Activated T-cell treated with anti-CD3 and anti-CD28 coated beads, Interleukin-2, amount 50 U/mL, for 4 hours (primary cell): Measurements from ENCODE around the gene ERVMER34-1. TPM values are rescaled to one million over a fixed set of nuclear protein-coding genes. Genes with fewer than 3 reads are reported as not detected.
A peak's percentile ranks its signal among the peaks of the same experiment; 100 is the strongest.

ENCODE experiments used
- ATAC-seq, 2 donors: fragments of 200-7000 bp; cut with Tn5 transposase; one replicate each; pipeline ENCODE4 v1.10.0; 2021
- DNase-seq: peaks from one replicate; pipeline ENCODE4 v3.0.0-alpha.2; 2020
- H3K27me3 Mint-ChIP-seq: one replicate; pipeline ENCODE4 v1.8.0; 2021; ENCODE audit warnings: low read depth, mixed read lengths
- H3K36me3 Mint-ChIP-seq: one replicate; pipeline ENCODE4 v1.8.0; 2022; ENCODE audit warnings: mixed read lengths; ENCODE audit not compliant: insufficient read depth
- H3K4me1 Mint-ChIP-seq: one replicate; pipeline ENCODE4 v1.8.0; 2021; ENCODE audit warnings: low read depth, mixed read lengths
- H3K4me3 Mint-ChIP-seq: one replicate; pipeline ENCODE4 v1.8.0; 2021; ENCODE audit warnings: mild to moderate bottlenecking, moderate library complexity, mixed read lengths
- H3K9me3 Mint-ChIP-seq: one replicate; pipeline ENCODE4 v1.8.0; 2021; ENCODE audit warnings: mixed read lengths
- total RNA-seq, 3 donors: library from RNA; stranded (reverse); gene quantifications; one replicate each; pipeline ENCODE4 v1.2.1, GENCODE V29; 2021

Gene ERVMER34-1
- total RNA-seq, 3 donors from 2014 or later: 0.21 to 0.30 TPM; not detected in 1

- Mint-ChIP-seq H3K36me3 (no peaks in the 10 kb centered on the region), H3K4me1 (peaks cover 8% of the 10 kb centered on the region), H3K9me3 (no peaks in the 10 kb centered on the region), H3K27me3 (peaks cover 51% of the 10 kb centered on the region), H3K4me3 (no peak overlapping the region)
- DNase-seq (no peak), ATAC-seq (no peak)
Observed at GRCh38 chr4:52748432-52748831, 2.8 kb downstream of the ERVMER34-1 start.

GRCh38 chr4:52744588-52744987 lies 6.6 kb downstream of the ERVMER34-1 start:
- no peak for ATAC-seq

DNA sequence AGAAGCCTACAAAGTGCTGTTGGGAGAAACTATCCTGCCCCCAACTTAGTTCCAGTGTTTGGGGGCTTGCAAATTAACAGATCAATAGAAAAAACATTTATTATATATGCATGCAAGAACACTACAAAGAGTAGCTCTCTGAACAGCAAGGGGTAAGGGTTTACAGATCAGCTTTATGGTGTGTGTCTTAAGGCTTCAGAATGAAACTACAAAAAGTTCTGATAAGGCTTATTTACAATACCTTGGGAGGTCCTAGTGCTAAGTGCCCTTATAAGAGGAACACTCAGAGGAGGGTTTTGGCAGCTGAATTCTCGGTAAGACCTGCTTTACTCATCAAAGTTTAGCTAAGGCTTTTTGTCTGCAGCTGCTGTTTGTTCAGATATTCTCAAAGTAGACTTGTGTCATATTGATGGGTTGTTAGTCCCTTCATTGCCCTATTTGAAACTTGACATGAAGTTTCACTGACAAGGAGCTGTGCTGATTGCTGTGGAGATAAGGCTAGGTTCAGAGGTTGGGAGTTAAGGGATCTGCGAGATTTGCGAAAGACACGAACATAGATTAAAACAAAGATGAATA lies 7.7 kb downstream of the ERVMER34-1 start:
- ATAC-seq (no peak), DNase-seq (no peak)
- Mint-ChIP-seq H3K4me1 (no peaks in the 10 kb centered on the region), H3K27me3 (peaks cover 12% of the 10 kb centered on the region), H3K4me3 (no peak overlapping the region), H3K9me3 (no peaks in the 10 kb centered on the region), H3K36me3 (no peaks in the 10 kb centered on the region)

More at GRCh38 chr4:52744588-52744987, 6.6 kb downstream of the ERVMER34-1 start:
- DNase-seq: no peak
- Mint-ChIP-seq H3K36me3 (no peaks in the 10 kb centered on the region), H3K4me3 (no peak overlapping the region), H3K9me3 (no peaks in the 10 kb centered on the region), H3K27me3 (peaks cover 19% of the 10 kb centered on the region), H3K4me1 (no peaks in the 10 kb centered on the region)

- Mint-ChIP-seq H3K36me3 (no peaks in the 10 kb centered on the region), H3K4me3 (no peak overlapping the region), H3K9me3 (no peaks in the 10 kb centered on the region), H3K4me1 (no peaks in the 10 kb centered on the region), H3K27me3 (peaks cover 5% of the 10 kb centered on the region)
- DNase-seq: no peak
- ATAC-seq: no peak
Observed at GRCh38 chr4:52729586-52729985, 21.6 kb downstream of the ERVMER34-1 start.

DNA sequence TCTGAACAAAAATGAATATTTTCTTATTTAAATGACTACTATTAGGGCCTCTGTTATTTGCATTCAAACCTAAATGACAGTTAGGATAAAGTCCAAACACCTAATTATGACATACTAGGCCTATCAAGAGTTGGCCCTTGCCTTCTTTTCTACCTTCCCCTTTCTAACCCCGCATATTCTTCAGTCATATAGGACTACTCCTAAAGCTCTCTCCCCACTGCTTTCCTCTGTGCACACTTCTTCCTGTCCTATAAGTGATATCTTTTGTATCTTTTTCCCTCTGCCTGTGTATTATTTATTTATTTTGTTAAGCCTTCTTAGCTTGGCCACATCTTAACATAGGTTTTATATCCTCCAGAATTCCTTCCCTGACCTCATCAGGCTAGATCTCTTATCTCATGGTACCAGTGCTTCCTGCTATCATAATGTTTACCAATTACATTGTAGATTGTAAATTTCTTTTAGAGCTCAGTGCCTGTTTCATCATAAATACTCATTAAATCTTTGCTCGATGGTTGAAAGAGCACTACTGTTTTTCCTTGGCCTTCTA lies 22.5 kb downstream of the ERVMER34-1 start:
- H3K36me3 Mint-ChIP-seq: no peaks in the 10 kb centered on the region
- DNase-seq (no peak), ATAC-seq (no peak)
- peaks cover 5% of the 10 kb centered on the region for H3K27me3 Mint-ChIP-seq
- no peaks in the 10 kb centered on the region for H3K9me3 Mint-ChIP-seq
- H3K4me1 Mint-ChIP-seq: no peaks in the 10 kb centered on the region
- no peak overlapping the region for H3K4me3 Mint-ChIP-seq

- Mint-ChIP-seq H3K9me3 (no peaks in the 10 kb centered on the region), H3K36me3 (no peaks in the 10 kb centered on the region), H3K4me1 (peaks cover 4% of the 10 kb centered on the region), H3K4me3 (no peak overlapping the region), H3K27me3 (peaks cover 5% of the 10 kb centered on the region)
- no peak for DNase-seq
- ATAC-seq: no peak
Observed at GRCh38 chr4:52726826-52727580, 24.2 kb downstream of the ERVMER34-1 start.

- no peaks in the 10 kb centered on the region for H3K27me3 Mint-ChIP-seq
- peaks cover 9% of the 10 kb centered on the region for H3K4me1 Mint-ChIP-seq
- ATAC-seq: peak; percentile 99 to 100
- H3K36me3 Mint-ChIP-seq: peaks cover 14% of the 10 kb centered on the region
- peak; percentile 83 for DNase-seq
- H3K9me3 Mint-ChIP-seq: no peaks in the 10 kb centered on the region
- peak overlapping the region; percentile 81 for H3K4me3 Mint-ChIP-seq
Observed at GRCh38 chr4:52721968-52722815, 29.0 kb downstream of the ERVMER34-1 start.

DNA sequence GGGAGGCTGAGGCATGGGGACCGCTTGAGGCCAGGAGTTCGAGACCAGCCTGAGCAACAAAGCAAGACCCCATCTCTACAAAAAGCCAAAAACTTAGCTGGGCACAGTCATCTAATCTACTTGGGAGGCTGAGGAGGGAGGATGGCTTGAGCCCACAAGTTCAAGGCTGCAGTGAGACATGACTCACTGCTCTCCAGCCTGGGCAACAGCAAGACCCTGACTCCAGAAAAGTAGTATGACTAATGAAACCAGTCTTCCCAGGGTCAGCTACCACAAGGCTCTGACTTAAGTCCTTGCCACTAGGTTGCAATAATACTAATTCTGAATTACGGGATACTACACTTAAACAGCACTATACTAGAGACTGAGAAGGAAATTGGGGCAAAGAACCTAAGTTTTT lies 33.1 kb downstream of the ERVMER34-1 start:
- no peak for DNase-seq
- Mint-ChIP-seq H3K36me3 (peaks cover 40% of the 10 kb centered on the region), H3K27me3 (no peaks in the 10 kb centered on the region), H3K4me3 (no peak overlapping the region), H3K4me1 (peaks cover 34% of the 10 kb centered on the region), H3K9me3 (no peaks in the 10 kb centered on the region)
- ATAC-seq: no peak

DNA sequence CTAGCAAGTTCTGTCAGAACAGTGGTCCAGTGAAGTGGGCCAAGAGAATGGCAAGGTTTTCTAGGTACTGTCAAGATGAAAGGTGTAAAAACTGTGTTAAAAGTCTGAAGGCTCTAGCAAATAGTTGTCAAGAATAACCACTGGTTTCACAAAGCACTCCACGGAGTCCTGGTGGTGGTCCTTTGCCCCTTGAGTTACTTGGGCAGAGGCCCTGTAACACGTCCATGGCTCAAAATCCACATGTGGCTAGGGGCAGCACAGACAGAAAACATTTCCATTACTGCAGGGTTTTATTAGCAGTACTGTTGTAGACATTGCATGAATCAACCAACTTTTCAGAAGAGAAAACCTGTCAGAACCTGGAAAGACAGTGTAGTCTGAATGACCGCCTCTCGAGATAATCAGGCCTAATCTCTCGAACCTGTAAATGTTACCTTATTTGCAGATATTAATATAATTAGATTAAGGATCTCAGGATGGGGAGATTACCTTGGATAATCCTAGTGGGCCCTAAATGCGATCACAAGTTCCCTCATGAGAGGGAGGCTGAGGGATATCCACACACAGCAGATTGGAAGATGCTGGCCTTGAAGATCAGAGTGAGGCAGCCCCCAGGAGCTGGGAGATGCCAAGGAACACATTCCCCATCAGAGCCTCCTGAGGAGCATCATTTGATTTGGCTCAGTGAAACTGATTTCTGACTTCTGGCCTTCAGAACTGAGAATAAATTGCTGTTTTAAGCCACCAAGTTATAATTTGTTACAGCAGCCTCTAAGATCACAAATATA lies 34.7 kb downstream of the ERVMER34-1 start:
- Mint-ChIP-seq H3K36me3 (peaks cover 45% of the 10 kb centered on the region), H3K4me1 (peaks cover 34% of the 10 kb centered on the region)

GRCh38 chr4:52715914-52716313 lies 35.3 kb downstream of the ERVMER34-1 start:
- ATAC-seq (no peak), DNase-seq (no peak)
- peaks cover 38% of the 10 kb centered on the region for H3K4me1 Mint-ChIP-seq
- peak overlapping the region; percentile 95 for H3K4me3 Mint-ChIP-seq
- H3K9me3 Mint-ChIP-seq: no peaks in the 10 kb centered on the region
- peaks cover 45% of the 10 kb centered on the region for H3K36me3 Mint-ChIP-seq
- H3K27me3 Mint-ChIP-seq: no peaks in the 10 kb centered on the region

More for the DNA sequence above, 34.7 kb downstream of the ERVMER34-1 start:
- Mint-ChIP-seq H3K9me3 (no peaks in the 10 kb centered on the region), H3K4me3 (no peak overlapping the region), H3K27me3 (no peaks in the 10 kb centered on the region)
- DNase-seq (no peak), ATAC-seq (no peak)

GRCh38 chr4:52715255-52715897 lies 35.8 kb downstream of the ERVMER34-1 start:
- Mint-ChIP-seq H3K9me3 (no peaks in the 10 kb centered on the region), H3K27me3 (no peaks in the 10 kb centered on the region), H3K36me3 (peaks cover 45% of the 10 kb centered on the region), H3K4me1 (peaks cover 41% of the 10 kb centered on the region), H3K4me3 (peak overlapping the region; percentile 95)
- DNase-seq: no peak
- ATAC-seq: no peak

GRCh38 chr4:52714597-52715254 lies 36.5 kb downstream of the ERVMER34-1 start:
- H3K36me3 Mint-ChIP-seq: peaks cover 42% of the 10 kb centered on the region
- ATAC-seq (no peak), DNase-seq (no peak)
- H3K4me3 Mint-ChIP-seq: peak overlapping the region; percentile 95
- no peaks in the 10 kb centered on the region for H3K9me3 Mint-ChIP-seq
- H3K27me3 Mint-ChIP-seq: no peaks in the 10 kb centered on the region
- H3K4me1 Mint-ChIP-seq: peaks cover 41% of the 10 kb centered on the region

GRCh38 chr4:52713456-52713937 lies 37.7 kb downstream of the ERVMER34-1 start:
- Mint-ChIP-seq H3K4me3 (peak overlapping the region; percentile 95), H3K4me1 (peaks cover 39% of the 10 kb centered on the region), H3K9me3 (no peaks in the 10 kb centered on the region), H3K36me3 (peaks cover 37% of the 10 kb centered on the region), H3K27me3 (no peaks in the 10 kb centered on the region)
- DNase-seq: no peak
- no peak for ATAC-seq
